ENCODE results near the gene HOXB2.

Gene HOXB2

GRCh38 chr17:48590607-48591161 is 45.8 kb upstream of the HOXB2 start:
- H3K9me2 ChIP-seq (replicated peaks; ENCODE audit: low read depth, low read length): no peaks in the 10 kb centered on the region
- TF ChIP-seq, protein P1, sequence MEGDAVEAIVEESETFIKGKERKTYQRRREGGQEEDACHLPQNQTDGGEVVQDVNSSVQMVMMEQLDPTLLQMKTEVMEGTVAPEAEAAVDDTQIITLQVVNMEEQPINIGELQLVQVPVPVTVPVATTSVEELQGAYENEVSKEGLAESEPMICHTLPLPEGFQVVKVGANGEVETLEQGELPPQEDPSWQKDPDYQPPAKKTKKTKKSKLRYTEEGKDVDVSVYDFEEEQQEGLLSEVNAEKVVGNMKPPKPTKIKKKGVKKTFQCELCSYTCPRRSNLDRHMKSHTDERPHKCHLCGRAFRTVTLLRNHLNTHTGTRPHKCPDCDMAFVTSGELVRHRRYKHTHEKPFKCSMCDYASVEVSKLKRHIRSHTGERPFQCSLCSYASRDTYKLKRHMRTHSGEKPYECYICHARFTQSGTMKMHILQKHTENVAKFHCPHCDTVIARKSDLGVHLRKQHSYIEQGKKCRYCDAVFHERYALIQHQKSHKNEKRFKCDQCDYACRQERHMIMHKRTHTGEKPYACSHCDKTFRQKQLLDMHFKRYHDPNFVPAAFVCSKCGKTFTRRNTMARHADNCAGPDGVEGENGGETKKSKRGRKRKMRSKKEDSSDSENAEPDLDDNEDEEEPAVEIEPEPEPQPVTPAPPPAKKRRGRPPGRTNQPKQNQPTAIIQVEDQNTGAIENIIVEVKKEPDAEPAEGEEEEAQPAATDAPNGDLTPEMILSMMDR (conservative IDR thresholded peaks at IDR 0.05; ENCODE audit: low read length): no peak
- TF ChIP-seq EZH2phosphoT487 (IDR thresholded peaks at IDR 0.05; ENCODE audit: borderline replicate concordance): no peak
- no peak overlapping the region for H2AFZ ChIP-seq (ENCODE audit: low read length)
- no peaks in the 10 kb centered on the region for H3K9me3 ChIP-seq (ENCODE audit: insufficient read depth, low read depth, low read length)
- peaks cover 82% of the 10 kb centered on the region for H4K20me1 ChIP-seq (ENCODE audit: insufficient read depth, low read length, poor library complexity, severe bottlenecking)
- H3K4me2 ChIP-seq (ENCODE audit: low read depth, low read length, poor library complexity, severe bottlenecking): peak overlapping the region; percentile 98
- H3K27me3 ChIP-seq (ENCODE audit: insufficient read depth, low read length, poor library complexity, severe bottlenecking): peaks cover 46% of the 10 kb centered on the region
- peaks cover 34% of the 10 kb centered on the region for H3K36me3 ChIP-seq (ENCODE audit: insufficient read depth, low read length)
- H3K79me2 ChIP-seq (ENCODE audit: insufficient read depth, low read length): peaks cover 98% of the 10 kb centered on the region
- H3K4me1 ChIP-seq (ENCODE audit: insufficient read depth, low read length, poor library complexity, severe bottlenecking): peaks cover 45% of the 10 kb centered on the region
- H3K9ac ChIP-seq (ENCODE audit: low read depth, low read length, poor library complexity, severe bottlenecking): peak overlapping the region; percentile 100
- H3F3A ChIP-seq (ENCODE audit: low read depth): peaks cover 7% of the 10 kb centered on the region; the same call in 1 of the 2 replicates
- H3K4me3 ChIP-seq (ENCODE audit: low read length, poor library complexity, severe bottlenecking): peak overlapping the region; percentile 89

DNA sequence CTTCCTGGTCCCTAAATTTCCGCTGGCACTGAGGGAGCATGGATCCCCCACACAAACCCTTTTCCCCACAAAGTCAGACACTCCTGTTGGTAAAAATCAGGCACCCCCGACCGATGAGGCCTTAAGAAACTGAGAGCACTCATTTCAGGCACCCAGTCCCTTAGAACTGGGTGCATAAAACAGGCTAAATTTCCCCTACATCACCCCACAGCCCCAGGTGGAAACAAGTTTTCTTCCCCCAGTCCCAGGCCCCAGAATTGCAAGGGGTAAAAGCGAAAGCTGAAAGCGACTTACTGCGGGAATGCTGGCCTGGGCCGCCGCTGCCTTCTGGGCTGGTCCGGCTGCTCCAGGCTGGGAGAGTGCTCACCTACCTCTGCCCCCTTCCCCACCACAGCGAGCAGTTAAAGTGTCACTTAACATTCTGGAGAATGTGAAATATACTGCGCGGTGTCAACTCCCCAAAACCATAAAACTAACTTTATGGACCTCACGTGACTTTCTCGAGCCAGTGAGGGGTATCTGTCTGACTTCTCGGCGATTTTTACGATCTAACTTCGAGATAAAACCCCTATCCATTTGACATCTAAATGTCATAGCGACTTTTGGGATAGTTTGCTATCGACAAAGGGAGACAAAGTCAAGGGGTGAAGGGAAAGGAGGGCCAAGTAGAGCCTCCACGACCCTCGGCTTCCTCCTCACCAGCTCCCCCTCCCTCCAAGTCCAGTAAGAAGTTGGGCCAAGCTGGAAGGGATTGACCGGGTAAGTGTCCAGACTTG is 45.1 kb upstream of the HOXB2 start, which contains the start of gene HOXB3:
Gene HOXB3, minus strand, starts transcription at position 411 of the 776 bp plus-strand sequence. CDS start 37,767 bp downstream, outside the sequence.
- H3K79me2 ChIP-seq (ENCODE audit: insufficient read depth, low read length): peaks cover 98% of the 10 kb centered on the region
- H3F3A ChIP-seq (ENCODE audit: low read depth): peaks cover 7% of the 10 kb centered on the region; the same call in 1 of the 2 replicates
- peaks cover 46% of the 10 kb centered on the region for H3K27me3 ChIP-seq (ENCODE audit: insufficient read depth, low read length, poor library complexity, severe bottlenecking)
- H3K9me2 ChIP-seq (replicated peaks; ENCODE audit: low read depth, low read length): no peaks in the 10 kb centered on the region
- no peaks in the 10 kb centered on the region for H3K9me3 ChIP-seq (ENCODE audit: insufficient read depth, low read depth, low read length)
- peaks cover 30% of the 10 kb centered on the region; the same call in 1 of the 2 replicates for H3K36me3 ChIP-seq (ENCODE audit: insufficient read depth, low read length)
- H3K4me3 ChIP-seq (ENCODE audit: low read length, poor library complexity, severe bottlenecking): peak within 1 kb of the TSS; percentile 89
- H3K9ac ChIP-seq (ENCODE audit: low read depth, low read length, poor library complexity, severe bottlenecking): peak within 1 kb of the TSS; percentile 100
- H3K4me1 ChIP-seq (ENCODE audit: insufficient read depth, low read length, poor library complexity, severe bottlenecking): peaks cover 39% of the 10 kb centered on the region
- TF ChIP-seq, protein P1 (conservative IDR thresholded peaks at IDR 0.05; ENCODE audit: low read length): no peak
- TF ChIP-seq EZH2phosphoT487 (IDR thresholded peaks at IDR 0.05; ENCODE audit: borderline replicate concordance): no peak
- no peak within 1 kb of the TSS for H2AFZ ChIP-seq (ENCODE audit: low read length)
- H3K4me2 ChIP-seq (ENCODE audit: low read depth, low read length, poor library complexity, severe bottlenecking): peak within 1 kb of the TSS; percentile 98
- peaks cover 82% of the 10 kb centered on the region for H4K20me1 ChIP-seq (ENCODE audit: insufficient read depth, low read length, poor library complexity, severe bottlenecking)

GRCh38 chr17:48589060-48589830 is 44.3 kb upstream of the HOXB2 start:
- Histone ChIP-seq H3K4me3 (ENCODE audit: low read length, poor library complexity, severe bottlenecking) (peak overlapping the region; percentile 89), H3K4me1 (ENCODE audit: insufficient read depth, low read length, poor library complexity, severe bottlenecking) (peaks cover 42% of the 10 kb centered on the region), H2AFZ (ENCODE audit: low read length) (no peak overlapping the region), H4K20me1 (ENCODE audit: insufficient read depth, low read length, poor library complexity, severe bottlenecking) (peaks cover 87% of the 10 kb centered on the region), H3K27me3 (ENCODE audit: insufficient read depth, low read length, poor library complexity, severe bottlenecking) (peaks cover 41% of the 10 kb centered on the region), H3K79me2 (ENCODE audit: insufficient read depth, low read length) (peaks cover 98% of the 10 kb centered on the region), H3K36me3 (ENCODE audit: insufficient read depth, low read length) (peaks cover 26% of the 10 kb centered on the region; the same call in 1 of the 2 replicates), H3F3A (ENCODE audit: low read depth) (peaks cover 5% of the 10 kb centered on the region; the same call in 1 of the 2 replicates), H3K9ac (ENCODE audit: low read depth, low read length, poor library complexity, severe bottlenecking) (peak overlapping the region; percentile 100), H3K4me2 (ENCODE audit: low read depth, low read length, poor library complexity, severe bottlenecking) (peak overlapping the region; percentile 98), H3K9me2 (replicated peaks; ENCODE audit: low read depth, low read length) (no peaks in the 10 kb centered on the region), H3K9me3 (ENCODE audit: insufficient read depth, low read depth, low read length) (no peaks in the 10 kb centered on the region)
- TF ChIP-seq, protein P1 (conservative IDR thresholded peaks at IDR 0.05; ENCODE audit: low read length): no peak
- no peak for TF ChIP-seq EZH2phosphoT487 (IDR thresholded peaks at IDR 0.05; ENCODE audit: borderline replicate concordance)
